HG02588 (cell line): ENCODE results near the gene UNC93A.
"Not testable (repeated sequence)": the region's sequence is repeated elsewhere in the genome, so short reads cannot be mapped to it uniquely, and the experiment has no call there.

Experiments used
- ATAC-seq: cut with Tn5 transposase; IDR thresholded peaks from one replicate; pipeline ENCODE4 v1.9.1; 2021; ENCODE audit warnings: mild to moderate bottlenecking, moderate library complexity; ENCODE audit not compliant: unreplicated experiment

UNC93A gene

GRCh38 chr6:167309355-167310192 lies 18.5 kb downstream of the UNC93A start:
- ATAC-seq: not testable (repeated sequence)

- ATAC-seq: no peak
Observed at GRCh38 chr6:167311286-167311685, 20.2 kb downstream of the UNC93A start.

GRCh38 chr6:167311691-167312090 lies 20.6 kb downstream of the UNC93A start:
- not testable (repeated sequence) for ATAC-seq

- ATAC-seq: no peak
Observed at GRCh38 chr6:167314180-167314821, 23.2 kb downstream of the UNC93A start.

GRCh38 chr6:167317172-167317571 lies 26.1 kb downstream of the UNC93A start:
- ATAC-seq: no peak

GRCh38 chr6:167318354-167318753 lies 27.2 kb downstream of the UNC93A start:
- not testable (repeated sequence) for ATAC-seq

- ATAC-seq: not testable (repeated sequence)
Observed at GRCh38 chr6:167318856-167319255, 27.7 kb downstream of the UNC93A start.

GRCh38 chr6:167319856-167320753 lies 29.0 kb downstream of the UNC93A start:
- not testable (repeated sequence) for ATAC-seq

GRCh38 chr6:167320754-167321056 lies 29.6 kb downstream of the UNC93A start:
- ATAC-seq: not testable (repeated sequence)

- not testable (repeated sequence) for ATAC-seq
Observed at GRCh38 chr6:167321185-167321584, 30.1 kb downstream of the UNC93A start.

GRCh38 chr6:167323111-167323510 lies 32.0 kb downstream of the UNC93A start:
- ATAC-seq: no peak

- no peak for ATAC-seq
Observed at GRCh38 chr6:167324111-167324510, 33.0 kb downstream of the UNC93A start.

GRCh38 chr6:167325766-167326165 lies 34.7 kb downstream of the UNC93A start:
- no peak for ATAC-seq

- no peak for ATAC-seq
Observed at GRCh38 chr6:167327391-167327790, 36.3 kb downstream of the UNC93A start.

- no peak for ATAC-seq
Observed at GRCh38 chr6:167328086-167328485, 37.0 kb downstream of the UNC93A start.

GRCh38 chr6:167329014-167329413 lies 37.9 kb downstream of the UNC93A start:
- no peak for ATAC-seq

- ATAC-seq: no peak
Observed at GRCh38 chr6:167330750-167331149, 39.6 kb downstream of the UNC93A start.

GRCh38 chr6:167331565-167331964 lies 40.5 kb downstream of the UNC93A start:
- no peak for ATAC-seq

- ATAC-seq: no peak
Observed at GRCh38 chr6:167336844-167337630, 45.9 kb downstream of the UNC93A start.

- no peak for ATAC-seq
Observed at GRCh38 chr6:167337675-167338449, 46.7 kb downstream of the UNC93A start.
